Osteoblast (primary cell): Measurements from ENCODE around the gene CTNND2. TPM values are rescaled to one million over a fixed set of nuclear protein-coding genes. Genes with fewer than 3 reads are reported as not detected.

Source experiments
- DNase-seq: peaks from one replicate; pipeline ENCODE4 v3.0.0; 2011; ENCODE audit warnings: low spot score, mixed read lengths; ENCODE audit not compliant: insufficient read length; ENCODE audit errors: missing footprints
- H2AFZ ChIP-seq: 2 replicates; pipeline ENCODE4 v1.6.0; 2011; ENCODE audit warnings: mild to moderate bottlenecking, low read length
- H3K27ac ChIP-seq: 2 replicates; pipeline ENCODE4 v1.5.1; 2011; ENCODE audit warnings: mild to moderate bottlenecking, low read depth, low read length, moderate library complexity
- H3K27me3 ChIP-seq: 2 replicates; pipeline ENCODE4 v1.6.0; 2012; ENCODE audit warnings: mild to moderate bottlenecking, control low read depth, inconsistent platforms, low read length, moderate library complexity; ENCODE audit not compliant: insufficient read depth
- H3K36me3 ChIP-seq: 2 replicates; pipeline ENCODE4 v1.5.1; 2011; ENCODE audit warnings: mild to moderate bottlenecking, low read length, control low read depth, moderate library complexity; ENCODE audit not compliant: insufficient read depth
- H3K4me1 ChIP-seq: 2 replicates; pipeline ENCODE4 v1.5.1; 2011; ENCODE audit warnings: mild to moderate bottlenecking, low read length, control low read depth, moderate library complexity; ENCODE audit not compliant: insufficient read depth
- H3K4me2 ChIP-seq: 2 replicates; pipeline ENCODE4 v1.6.0; 2011; ENCODE audit warnings: mild to moderate bottlenecking, low read length; ENCODE audit not compliant: insufficient read depth
- H3K4me3 ChIP-seq: fragments of 200-600 bp; sonication (generic); 3 replicates; pipeline ENCODE4 v1.5.1; 2012; ENCODE audit warnings: mild to moderate bottlenecking, low read length, inconsistent platforms; ENCODE audit not compliant: insufficient read depth
- H3K79me2 ChIP-seq: 2 replicates; pipeline ENCODE4 v1.6.0; 2012; ENCODE audit warnings: mild to moderate bottlenecking, low read length, control low read depth, inconsistent platforms; ENCODE audit not compliant: insufficient read depth
- H3K9me3 ChIP-seq: 2 replicates; pipeline ENCODE4 v1.5.1; 2011; ENCODE audit warnings: low read depth, low read length, control low read depth
- H4K20me1 ChIP-seq: 2 replicates; pipeline ENCODE4 v1.6.0; 2012; ENCODE audit warnings: mild to moderate bottlenecking, low read length, control low read depth; ENCODE audit not compliant: insufficient read depth
- CTCF ChIP-seq: IDR thresholded peaks from 2 replicates; pipeline ENCODE4 v1.5.1; 2011; ENCODE audit warnings: mild to moderate bottlenecking, low read depth, low read length, moderate library complexity; ENCODE audit errors: extremely low read depth
- total RNA-seq: library from RNA; depleted of rRNA; stranded (reverse); fragments of >200 nt; gene quantifications from 2 replicates; pipeline ENCODE4 v1.2.3, GENCODE V29; 2012

The CTNND2 gene
- total RNA-seq, 1 donor = not detected

GRCh38 chr5:10973316-10973715 lies 930.9 kb downstream of the CTNND2 start:
- H3K4me1 ChIP-seq = no peaks in the 10 kb centered on the region
- no peak overlapping the region for H3K4me3 ChIP-seq
- H3K36me3 ChIP-seq = no peaks in the 10 kb centered on the region
- no peak for TF ChIP-seq CTCF
- no peak for DNase-seq
- H2AFZ ChIP-seq = no peak overlapping the region
- no peaks in the 10 kb centered on the region for H3K27me3 ChIP-seq
- H3K4me2 ChIP-seq = no peak overlapping the region
- H3K27ac ChIP-seq = no peak overlapping the region
- H4K20me1 ChIP-seq = no peaks in the 10 kb centered on the region
- no peaks in the 10 kb centered on the region for H3K9me3 ChIP-seq
- H3K79me2 ChIP-seq = no peaks in the 10 kb centered on the region

GRCh38 chr5:10969684-10970180 lies 934.5 kb downstream of the CTNND2 start:
- Histone ChIP-seq H3K27ac (no peak overlapping the region), H3K4me3 (no peak overlapping the region), H3K27me3 (no peaks in the 10 kb centered on the region), H3K4me1 (no peaks in the 10 kb centered on the region), H3K4me2 (no peak overlapping the region), H3K79me2 (no peaks in the 10 kb centered on the region), H4K20me1 (no peaks in the 10 kb centered on the region), H3K9me3 (no peaks in the 10 kb centered on the region), H2AFZ (no peak overlapping the region), H3K36me3 (no peaks in the 10 kb centered on the region)
- no peak for TF ChIP-seq CTCF
- no peak for DNase-seq

GRCh38 chr5:10964806-10965205 lies 939.4 kb downstream of the CTNND2 start:
- H3K27ac ChIP-seq = no peak overlapping the region
- H3K4me2 ChIP-seq = no peak overlapping the region
- H4K20me1 ChIP-seq = no peaks in the 10 kb centered on the region
- H3K9me3 ChIP-seq = no peaks in the 10 kb centered on the region
- DNase-seq = no peak
- no peak overlapping the region for H2AFZ ChIP-seq
- no peak overlapping the region for H3K4me3 ChIP-seq
- H3K36me3 ChIP-seq = no peaks in the 10 kb centered on the region
- no peaks in the 10 kb centered on the region for H3K27me3 ChIP-seq
- TF ChIP-seq CTCF = no peak
- no peaks in the 10 kb centered on the region for H3K4me1 ChIP-seq
- no peaks in the 10 kb centered on the region for H3K79me2 ChIP-seq

- Histone ChIP-seq H3K27me3 (no peaks in the 10 kb centered on the region), H4K20me1 (no peaks in the 10 kb centered on the region), H3K36me3 (no peaks in the 10 kb centered on the region), H3K9me3 (no peaks in the 10 kb centered on the region), H3K27ac (no peak overlapping the region), H3K79me2 (no peaks in the 10 kb centered on the region), H3K4me3 (no peak overlapping the region), H3K4me1 (no peaks in the 10 kb centered on the region), H2AFZ (no peak overlapping the region), H3K4me2 (no peak overlapping the region)
- TF ChIP-seq CTCF = no peak
- no peak for DNase-seq
Measured at GRCh38 chr5:10958728-10959127, 945.5 kb downstream of the CTNND2 start.
